BLaER1 (cell line): Measurements from ENCODE around the gene RFX2.

Experiments used
- H3K27ac ChIP-seq: shearing (Covaris generic); formaldehyde crosslinking; 2 replicates; pipeline ENCODE4 v1.8.1; 2022
- H3K27me3 ChIP-seq: shearing (Covaris generic); formaldehyde crosslinking; 2 replicates; pipeline ENCODE4 v1.8.1; 2022
- H3K36me3 ChIP-seq: shearing (Covaris generic); formaldehyde crosslinking; 2 replicates; pipeline ENCODE4 v1.8.1; 2022
- H3K4me1 ChIP-seq: shearing (Covaris generic); formaldehyde crosslinking; 2 replicates; pipeline ENCODE4 v1.8.1; 2022
- H3K4me2 ChIP-seq: shearing (Covaris generic); formaldehyde crosslinking; 2 replicates; pipeline ENCODE4 v1.8.1; 2022
- H3K4me3 ChIP-seq: shearing (Covaris generic); formaldehyde crosslinking; 2 replicates; pipeline ENCODE4 v1.8.1; 2022
- H3K9ac ChIP-seq: shearing (Covaris generic); formaldehyde crosslinking; 2 replicates; pipeline ENCODE4 v1.8.1; 2022
- H3K9me3 ChIP-seq: shearing (Covaris generic); formaldehyde crosslinking; 2 replicates; pipeline ENCODE4 v1.8.1; 2022
- H4K20me1 ChIP-seq: shearing (Covaris generic); formaldehyde crosslinking; 2 replicates; pipeline ENCODE4 v1.8.1; 2022
- Cebpa-rat ChIP-seq: shearing (Covaris generic); IDR thresholded peaks from 2 replicates; pipeline ENCODE4 v1.8.1; 2022

RFX2 gene

GRCh38 chr19:5960005-5961001 is 150.0 kb downstream of the RFX2 start:
- Histone ChIP-seq H3K4me3 (no peak overlapping the region), H3K9me3 (no peaks in the 10 kb centered on the region), H3K9ac (peak overlapping the region; percentile 50; the same call in 1 of the 2 replicates), H3K36me3 (peaks cover 56% of the 10 kb centered on the region), H3K27me3 (no peaks in the 10 kb centered on the region), H3K27ac (peak overlapping the region; percentile 71), H3K4me2 (peak overlapping the region; percentile 91), H3K4me1 (peaks cover 96% of the 10 kb centered on the region), H4K20me1 (peaks cover 99% of the 10 kb centered on the region)
- TF ChIP-seq Cebpa-rat = no peak

DNA sequence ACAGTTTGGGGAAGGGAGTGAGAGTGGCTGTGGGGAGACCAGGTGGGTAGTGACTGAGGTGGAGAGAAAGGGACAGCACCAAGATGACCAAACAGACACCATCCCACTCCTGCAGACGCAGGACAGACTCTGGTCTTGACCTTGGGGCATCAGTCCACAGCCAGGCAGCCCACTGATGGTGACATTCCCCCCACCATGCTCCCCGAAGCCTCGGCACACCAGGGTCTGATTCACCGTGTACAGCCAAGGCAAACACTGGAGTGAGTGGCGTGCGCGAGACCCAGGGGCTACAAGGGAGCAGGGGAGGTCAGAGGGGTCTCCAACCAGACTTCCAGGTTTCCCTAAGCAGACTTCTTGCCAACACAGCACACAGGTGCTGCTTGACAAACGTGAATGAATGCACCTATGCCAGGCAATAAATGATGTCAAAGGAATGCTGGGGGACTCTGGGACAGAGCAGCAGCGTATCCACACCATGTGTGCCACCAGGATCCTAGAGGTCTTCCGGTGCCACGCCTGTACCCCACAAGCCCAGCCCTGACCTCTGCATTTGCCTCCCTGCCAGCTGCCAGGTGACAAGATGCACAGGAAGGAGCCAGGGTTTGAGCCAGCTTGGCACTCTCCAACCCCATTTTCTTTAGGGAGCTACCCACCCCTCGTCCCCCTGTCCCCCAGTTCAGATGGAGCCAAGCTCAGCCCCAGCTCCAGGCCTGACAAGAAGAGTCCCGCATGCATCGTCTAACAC is 150.9 kb downstream of the RFX2 start:
- peaks cover 50% of the 10 kb centered on the region for H3K36me3 ChIP-seq
- TF ChIP-seq Cebpa-rat = no peak
- peak overlapping the region; percentile 50; the same call in 1 of the 2 replicates for H3K9ac ChIP-seq
- H3K9me3 ChIP-seq = no peaks in the 10 kb centered on the region
- H3K4me3 ChIP-seq = no peak overlapping the region
- H4K20me1 ChIP-seq = peaks cover 100% of the 10 kb centered on the region
- H3K4me1 ChIP-seq = peaks cover 97% of the 10 kb centered on the region
- H3K4me2 ChIP-seq = peak overlapping the region; percentile 91; the same call in 1 of the 2 replicates
- peak overlapping the region; percentile 71 for H3K27ac ChIP-seq
- no peaks in the 10 kb centered on the region for H3K27me3 ChIP-seq

DNA sequence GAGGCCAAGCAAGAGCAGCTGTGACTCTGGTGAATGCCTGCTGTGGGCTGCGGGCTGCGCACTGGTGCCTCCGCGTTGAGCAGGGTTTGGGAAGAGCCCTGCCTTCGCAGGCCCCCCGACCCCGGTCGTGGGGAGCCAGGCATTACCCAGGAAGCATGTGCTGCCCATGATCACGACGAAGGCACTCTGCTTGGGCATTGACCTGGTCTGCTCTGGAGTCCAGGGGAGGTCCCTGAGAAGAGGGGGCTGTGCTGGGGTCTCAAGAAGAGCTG is 151.5 kb downstream of the RFX2 start:
- Histone ChIP-seq H3K4me2 (peak overlapping the region; percentile 22; the same call in 1 of the 2 replicates), H3K27me3 (no peaks in the 10 kb centered on the region), H3K9me3 (no peaks in the 10 kb centered on the region), H3K27ac (peak overlapping the region; percentile 49; the same call in 1 of the 2 replicates), H3K9ac (peak overlapping the region; percentile 50; the same call in 1 of the 2 replicates), H3K4me3 (no peak overlapping the region), H3K36me3 (peaks cover 43% of the 10 kb centered on the region), H3K4me1 (peaks cover 97% of the 10 kb centered on the region), H4K20me1 (peaks cover 100% of the 10 kb centered on the region)
- no peak for TF ChIP-seq Cebpa-rat

GRCh38 chr19:5958074-5958850 is 152.0 kb downstream of the RFX2 start:
- Histone ChIP-seq H3K27ac (peak overlapping the region; percentile 49; the same call in 1 of the 2 replicates), H3K27me3 (no peaks in the 10 kb centered on the region), H3K9me3 (no peaks in the 10 kb centered on the region), H3K9ac (peak overlapping the region; percentile 50; the same call in 1 of the 2 replicates), H3K36me3 (peaks cover 39% of the 10 kb centered on the region), H4K20me1 (peaks cover 100% of the 10 kb centered on the region), H3K4me3 (no peak overlapping the region), H3K4me2 (peak overlapping the region; percentile 22; the same call in 1 of the 2 replicates), H3K4me1 (peaks cover 97% of the 10 kb centered on the region)
- no peak for TF ChIP-seq Cebpa-rat

- no peaks in the 10 kb centered on the region for H3K27me3 ChIP-seq
- H3K36me3 ChIP-seq = peaks cover 39% of the 10 kb centered on the region
- no peak overlapping the region for H3K27ac ChIP-seq
- H3K4me3 ChIP-seq = no peak overlapping the region
- H3K4me1 ChIP-seq = peaks cover 97% of the 10 kb centered on the region
- H3K4me2 ChIP-seq = peak overlapping the region; percentile 27; the same call in 1 of the 2 replicates
- no peak for TF ChIP-seq Cebpa-rat
- H4K20me1 ChIP-seq = peaks cover 100% of the 10 kb centered on the region
- H3K9me3 ChIP-seq = no peaks in the 10 kb centered on the region
- H3K9ac ChIP-seq = no peak overlapping the region
Measured at GRCh38 chr19:5957170-5957569, 153.1 kb downstream of the RFX2 start.

- no peak for TF ChIP-seq Cebpa-rat
Measured at GRCh38 chr19:5956728-5957127, 153.6 kb downstream of the RFX2 start.

GRCh38 chr19:5956323-5956722 is 154.0 kb downstream of the RFX2 start:
- no peak overlapping the region for H3K4me3 ChIP-seq
- no peak overlapping the region for H3K9ac ChIP-seq
- H3K27ac ChIP-seq = no peak overlapping the region
- H3K9me3 ChIP-seq = no peaks in the 10 kb centered on the region
- peak overlapping the region; percentile 27 for H3K4me2 ChIP-seq
- H3K4me1 ChIP-seq = peaks cover 97% of the 10 kb centered on the region
- no peaks in the 10 kb centered on the region for H3K27me3 ChIP-seq
- peaks cover 100% of the 10 kb centered on the region for H4K20me1 ChIP-seq
- H3K36me3 ChIP-seq = peaks cover 39% of the 10 kb centered on the region
- no peak for TF ChIP-seq Cebpa-rat

More at GRCh38 chr19:5956728-5957127, 153.6 kb downstream of the RFX2 start:
- peak overlapping the region; percentile 27 for H3K4me2 ChIP-seq
- H3K4me3 ChIP-seq = no peak overlapping the region
- H3K27ac ChIP-seq = no peak overlapping the region
- H3K9me3 ChIP-seq = no peaks in the 10 kb centered on the region
- no peaks in the 10 kb centered on the region for H3K27me3 ChIP-seq
- peaks cover 97% of the 10 kb centered on the region for H3K4me1 ChIP-seq
- no peak overlapping the region for H3K9ac ChIP-seq
- H4K20me1 ChIP-seq = peaks cover 100% of the 10 kb centered on the region
- peaks cover 39% of the 10 kb centered on the region for H3K36me3 ChIP-seq

DNA sequence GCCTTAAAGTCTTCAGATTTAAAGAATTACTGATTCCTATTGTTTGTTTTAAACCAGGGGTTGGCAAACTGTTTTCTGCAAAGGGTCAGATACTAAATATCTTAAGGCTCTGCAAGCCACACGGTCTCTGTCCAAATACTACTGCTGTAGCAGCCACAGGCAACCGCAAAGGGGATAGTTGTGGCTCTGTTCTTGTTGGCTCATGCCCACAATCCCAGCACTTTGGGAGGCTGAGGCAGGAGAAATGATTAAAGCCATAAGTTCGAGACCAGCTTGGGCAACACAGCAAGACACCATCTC is 154.7 kb downstream of the RFX2 start:
- Histone ChIP-seq H3K27me3 (no peaks in the 10 kb centered on the region), H3K4me3 (no peak overlapping the region), H3K4me1 (peaks cover 97% of the 10 kb centered on the region), H3K27ac (0 out of 2 replicates have a peak overlapping the region, but pooled peaks have one; percentile 57), H3K4me2 (peak overlapping the region; percentile 92), H4K20me1 (peaks cover 100% of the 10 kb centered on the region), H3K9me3 (no peaks in the 10 kb centered on the region), H3K36me3 (peaks cover 38% of the 10 kb centered on the region), H3K9ac (no peak overlapping the region; the same call in 1 of the 2 replicates)
- TF ChIP-seq Cebpa-rat = no peak

- Histone ChIP-seq H3K9ac (peak overlapping the region; percentile 54; the same call in 1 of the 2 replicates), H3K36me3 (peaks cover 35% of the 10 kb centered on the region), H3K4me3 (no peak overlapping the region), H3K4me1 (peaks cover 97% of the 10 kb centered on the region), H3K4me2 (peak overlapping the region; percentile 92), H3K27ac (peak overlapping the region; percentile 57; the same call in 1 of the 2 replicates), H3K9me3 (no peaks in the 10 kb centered on the region), H4K20me1 (peaks cover 100% of the 10 kb centered on the region), H3K27me3 (no peaks in the 10 kb centered on the region)
- TF ChIP-seq Cebpa-rat = no peak
Measured at GRCh38 chr19:5954293-5954692, 156.0 kb downstream of the RFX2 start.
